GM15510 (cell line): ENCODE measurements around the gene SIPA1L3.

Experiments
- POLR2A ChIP-seq: IDR thresholded peaks from 3 replicates; pipeline ENCODE4 v1.6.1; 2011; ENCODE audit warnings: borderline replicate concordance; ENCODE audit not compliant: insufficient read length; ENCODE audit errors: extremely low read depth

Gene SIPA1L3

GRCh38 chr19:38148337-38148736 lies 241.3 kb downstream of the SIPA1L3 start:
- no peak for TF ChIP-seq POLR2A

- no peak for TF ChIP-seq POLR2A
Measured at GRCh38 chr19:38149661-38150061, 242.7 kb downstream of the SIPA1L3 start.

GRCh38 chr19:38151242-38151641 lies 244.2 kb downstream of the SIPA1L3 start:
- TF ChIP-seq POLR2A: no peak

- TF ChIP-seq POLR2A: no peak
Measured at GRCh38 chr19:38152461-38153379, 245.7 kb downstream of the SIPA1L3 start.

- no peak for TF ChIP-seq POLR2A
Measured at GRCh38 chr19:38155453-38155852, 248.4 kb downstream of the SIPA1L3 start.

GRCh38 chr19:38158730-38159129 lies 251.7 kb downstream of the SIPA1L3 start:
- TF ChIP-seq POLR2A: no peak

- no peak for TF ChIP-seq POLR2A
Measured at GRCh38 chr19:38162094-38162493, 255.1 kb downstream of the SIPA1L3 start.

- no peak for TF ChIP-seq POLR2A
Measured at GRCh38 chr19:38162632-38163031, 255.6 kb downstream of the SIPA1L3 start.

GRCh38 chr19:38163419-38164290 lies 256.6 kb downstream of the SIPA1L3 start:
- no peak for TF ChIP-seq POLR2A

GRCh38 chr19:38164526-38164925 lies 257.5 kb downstream of the SIPA1L3 start:
- no peak for TF ChIP-seq POLR2A

GRCh38 chr19:38165335-38165734 lies 258.3 kb downstream of the SIPA1L3 start:
- no peak for TF ChIP-seq POLR2A

GRCh38 chr19:38168637-38169036 lies 261.6 kb downstream of the SIPA1L3 start:
- no peak for TF ChIP-seq POLR2A

GRCh38 chr19:38170334-38170733 lies 263.3 kb downstream of the SIPA1L3 start:
- no peak for TF ChIP-seq POLR2A

GRCh38 chr19:38172001-38172400 lies 265.0 kb downstream of the SIPA1L3 start:
- TF ChIP-seq POLR2A: no peak

- TF ChIP-seq POLR2A: no peak
Measured at GRCh38 chr19:38173291-38174041, 266.5 kb downstream of the SIPA1L3 start.

- TF ChIP-seq POLR2A: no peak
Measured at GRCh38 chr19:38175422-38175821, 268.4 kb downstream of the SIPA1L3 start.

- TF ChIP-seq POLR2A: no peak
Measured at GRCh38 chr19:38180071-38180470, 273.1 kb downstream of the SIPA1L3 start.
